Measurements from ENCODE around the gene FOXM1. TPM values are rescaled to one million over a fixed set of nuclear protein-coding genes. Genes with fewer than 3 reads are reported as not detected.
A peak's percentile ranks its signal among the peaks of the same experiment; 100 is the strongest.
"Not testable (repeated sequence)": the region's sequence is repeated elsewhere in the genome, so short reads cannot be mapped to it uniquely, and the experiment has no call there.

Gene FOXM1
- total RNA-seq, 1 donor from 2014 or later: 8.1 TPM

GRCh38 chr12:2864198-2864597 lies 12.8 kb downstream of the FOXM1 start:
- H3K27me3 ChIP-seq: no peaks in the 10 kb centered on the region
- H3K4me3 ChIP-seq: no peak overlapping the region
- H3K27ac ChIP-seq: no peak overlapping the region
- no peak for DNase-seq (ENCODE audit: extremely low spot score in 2 of 2)
- H3K36me3 ChIP-seq: no peaks in the 10 kb centered on the region
- H3K4me1 ChIP-seq: no peaks in the 10 kb centered on the region
- TF ChIP-seq CTCF (IDR thresholded peaks at IDR 0.05) (no peak), POLR2AphosphoS5 (IDR thresholded peaks at IDR 0.05; ENCODE audit: insufficient read depth in 1 of 2, low read depth in 1 of 2) (no peak), POLR2A (IDR thresholded peaks at IDR 0.05) (no peak)
- intact Hi-C loops (cut with DNase I): no loop called here
- no peaks in the 10 kb centered on the region for H3K9me3 ChIP-seq

- H3K36me3 ChIP-seq; intact Hi-C loops (cut with DNase I): not testable (repeated sequence)
Measured at GRCh38 chr12:2863402-2863801, 13.6 kb downstream of the FOXM1 start.

GRCh38 chr12:2862876-2863275 lies 14.1 kb downstream of the FOXM1 start:
- intact Hi-C loops (cut with DNase I): no loop called here
- no peaks in the 10 kb centered on the region for H3K9me3 ChIP-seq
- no peaks in the 10 kb centered on the region for H3K27me3 ChIP-seq
- H3K4me1 ChIP-seq: no peaks in the 10 kb centered on the region
- no peak for TF ChIP-seq CTCF (IDR thresholded peaks at IDR 0.05)
- no peak for TF ChIP-seq POLR2A (IDR thresholded peaks at IDR 0.05)
- no peak for TF ChIP-seq POLR2AphosphoS5 (IDR thresholded peaks at IDR 0.05; ENCODE audit: insufficient read depth in 1 of 2, low read depth in 1 of 2)
- H3K36me3 ChIP-seq: no peaks in the 10 kb centered on the region
- no peak overlapping the region for H3K27ac ChIP-seq
- no peak overlapping the region for H3K4me3 ChIP-seq
- DNase-seq (ENCODE audit: extremely low spot score in 2 of 2): no peak

More at GRCh38 chr12:2863402-2863801, 13.6 kb downstream of the FOXM1 start:
- not testable (repeated sequence) for H3K9me3 ChIP-seq; H3K4me1 ChIP-seq; H3K27ac ChIP-seq; H3K4me3 ChIP-seq; DNase-seq (ENCODE audit: extremely low spot score in 2 of 2); H3K27me3 ChIP-seq

- Histone ChIP-seq H3K4me1 (no peaks in the 10 kb centered on the region), H3K4me3 (no peak overlapping the region), H3K9me3 (no peaks in the 10 kb centered on the region), H3K27me3 (no peaks in the 10 kb centered on the region), H3K36me3 (no peaks in the 10 kb centered on the region), H3K27ac (no peak overlapping the region)
- intact Hi-C loops (cut with DNase I): no loop called here
- DNase-seq (ENCODE audit: extremely low spot score in 2 of 2): no peak
- TF ChIP-seq POLR2A (IDR thresholded peaks at IDR 0.05): no peak
- TF ChIP-seq CTCF (IDR thresholded peaks at IDR 0.05): no peak
- no peak for TF ChIP-seq POLR2AphosphoS5 (IDR thresholded peaks at IDR 0.05; ENCODE audit: insufficient read depth in 1 of 2, low read depth in 1 of 2)
Measured at GRCh38 chr12:2860170-2860569, 16.8 kb downstream of the FOXM1 start.

GRCh38 chr12:2858944-2859421 lies 18.0 kb downstream of the FOXM1 start:
- peak in 1 of 2 donors; percentile 25 for TF ChIP-seq POLR2AphosphoS5 (IDR thresholded peaks at IDR 0.05; ENCODE audit: insufficient read depth in 1 of 2, low read depth in 1 of 2)
- no peak for TF ChIP-seq POLR2A (IDR thresholded peaks at IDR 0.05)
- no peak for TF ChIP-seq CTCF (IDR thresholded peaks at IDR 0.05)
- Histone ChIP-seq H3K27ac (peak overlapping the region; percentile 61), H3K36me3 (no peaks in the 10 kb centered on the region), H3K4me1 (no peaks in the 10 kb centered on the region), H3K4me3 (no peak overlapping the region), H3K9me3 (no peaks in the 10 kb centered on the region), H3K27me3 (no peaks in the 10 kb centered on the region)
- no peak for DNase-seq (ENCODE audit: extremely low spot score in 2 of 2)
- intact Hi-C loops (cut with DNase I): no loop called here
